Endothelial cell of umbilical vein (primary cell): ENCODE measurements around the gene CPNE1. TPM values are rescaled to one million over a fixed set of nuclear protein-coding genes. Genes with fewer than 3 reads are reported as not detected.

ENCODE experiments used
- BruUV-seq: library from RNA; stranded (reverse); fragments of 400-500 nt; replicated peaks from 2 replicates; lab custom pipeline; 2021; lab: Mats Ljungman, UMichigan
- CTCF ChIA-PET: fragments of 300-600, 350-600 bp; sonication (Branson Sonifier 250); formaldehyde crosslinking; loops from one replicate; lab custom pipeline; 2021; ENCODE audit warnings: antibody characterized with exemption, inconsistent platforms; lab: Charles Lee
- POLR2A ChIA-PET: fragments of 300-600, 350-600 bp; sonication (Branson Sonifier 250); formaldehyde crosslinking; loops from one replicate; lab custom pipeline; 2021; ENCODE audit warnings: antibody characterized with exemption, inconsistent platforms; lab: Charles Lee
- DNase-seq: peaks from one replicate; pipeline ENCODE4 v3.0.0-alpha.2; 2011; ENCODE audit warnings: low read depth, low spot score
- FAIRE-seq: peaks from 2 replicates; lab custom pipeline; 2011; peaks lifted over from hg19 to GRCh38; lab: Jason Lieb, UNC
- H2AFZ ChIP-seq: 2 replicates; pipeline ENCODE4 v1.6.0; 2012; ENCODE audit warnings: low read depth, low read length, control low read depth, inconsistent platforms
- H3K27ac ChIP-seq: 2 replicates; pipeline ENCODE4 v1.5.1; 2011; ENCODE audit warnings: low read depth, mild to moderate bottlenecking, control low read depth, low read length, moderate library complexity; ENCODE audit not compliant: insufficient read depth
- H3K27me3 ChIP-seq, 2 experiments: 2 replicates each; pipeline versions ENCODE4 v1.6.0 to v1.6.1; 2011; ENCODE audit warnings: low read length in 2 of 2, mixed read lengths in 1 of 2; ENCODE audit not compliant: control insufficient read depth in 2 of 2, insufficient read depth in 2 of 2
- H3K36me3 ChIP-seq, 2 experiments: 2 replicates in 1 of 2; 3 replicates in 1 of 2; pipeline ENCODE4 v1.5.1; 2011; ENCODE audit warnings: low read length in 2 of 2, mild to moderate bottlenecking in 1 of 2, moderate library complexity in 1 of 2; ENCODE audit not compliant: control insufficient read depth in 2 of 2, insufficient read depth in 2 of 2; ENCODE audit errors: extremely low read depth in 1 of 2
- H3K4me1 ChIP-seq: 3 replicates; pipeline ENCODE4 v1.5.1; 2011; ENCODE audit warnings: mild to moderate bottlenecking, low read length; ENCODE audit not compliant: control insufficient read depth, insufficient read depth; ENCODE audit errors: extremely low read depth
- H3K4me2 ChIP-seq: 2 replicates; pipeline ENCODE4 v1.6.1; 2011; ENCODE audit warnings: low read length, control low read depth, mixed read lengths; ENCODE audit not compliant: insufficient read depth
- H3K4me3 ChIP-seq, 3 experiments: fragments of 200-600 bp in 1 of 3; sonication (generic), shearing (Covaris generic) in 1 of 3; replicated peaks in 1 of 3; 2 replicates each; pipeline ENCODE4 v1.5.1; 2011 to 2016; ENCODE audit warnings: control low read depth in 3 of 3, low read length in 3 of 3, mild to moderate bottlenecking in 2 of 3, inconsistent platforms in 1 of 3, low read depth in 1 of 3, moderate library complexity in 1 of 3; ENCODE audit not compliant: insufficient read depth in 1 of 3
- H3K79me2 ChIP-seq: 2 replicates; pipeline ENCODE4 v1.6.0; 2012; ENCODE audit warnings: low read length, inconsistent platforms; ENCODE audit not compliant: control insufficient read depth, insufficient read depth
- H3K9ac ChIP-seq: replicated peaks from 2 replicates; pipeline ENCODE3; 2011; ENCODE audit warnings: low read length, control low read depth; ENCODE audit not compliant: insufficient read depth; ENCODE audit errors: extremely low read depth
- H3K9me1 ChIP-seq: replicated peaks from 3 replicates; pipeline ENCODE4 v1.6.0; 2011; ENCODE audit warnings: mild to moderate bottlenecking, low read length; ENCODE audit not compliant: control insufficient read depth, insufficient read depth; ENCODE audit errors: extremely low read depth
- H3K9me3 ChIP-seq: replicated peaks from 2 replicates; pipeline ENCODE4 v1.5.1; 2012; ENCODE audit warnings: low read length, inconsistent platforms; ENCODE audit not compliant: control insufficient read depth, insufficient read depth
- H4K20me1 ChIP-seq: replicated peaks from 2 replicates; pipeline ENCODE3; 2011; ENCODE audit warnings: mild to moderate bottlenecking, low read length; ENCODE audit not compliant: control insufficient read depth, insufficient read depth; ENCODE audit errors: extremely low read depth
- CTCF ChIP-seq, 2 donors: IDR thresholded peaks; 1 replicate in 1 of 2; 2 replicates in 1 of 2; pipeline ENCODE4 v1.5.1; 2011; ENCODE audit warnings: low read length in 2 of 2, mild to moderate bottlenecking in 2 of 2, moderate library complexity in 2 of 2, control low read depth in 1 of 2, inconsistent platforms in 1 of 2, low read depth in 1 of 2; ENCODE audit not compliant: insufficient read depth in 1 of 2; ENCODE audit errors: extremely low read depth in 1 of 2
- EZH2 ChIP-seq: IDR thresholded peaks from 2 replicates; pipeline ENCODE4 v1.6.1; 2012; ENCODE audit warnings: borderline replicate concordance, low read depth, mild to moderate bottlenecking, moderate library complexity, low read length, inconsistent platforms; ENCODE audit not compliant: severe bottlenecking
- FOS ChIP-seq: IDR thresholded peaks from 2 replicates; pipeline ENCODE4 v1.6.1; 2011; ENCODE audit warnings: mild to moderate bottlenecking, low read length, moderate library complexity, borderline replicate concordance; ENCODE audit not compliant: insufficient read depth
- GATA2 ChIP-seq: IDR thresholded peaks from 2 replicates; pipeline ENCODE4 v1.7.0; 2011; ENCODE audit warnings: low read depth, mild to moderate bottlenecking, moderate library complexity, mixed read lengths, low read length; ENCODE audit not compliant: insufficient read length, insufficient read depth
- JUN ChIP-seq: IDR thresholded peaks from 2 replicates; pipeline ENCODE4 v1.6.1; 2011; ENCODE audit warnings: borderline replicate concordance, low read depth; ENCODE audit not compliant: insufficient read length, insufficient read depth
- MAX ChIP-seq: IDR thresholded peaks from 2 replicates; pipeline ENCODE4 v1.6.1; 2011; ENCODE audit not compliant: insufficient read depth, insufficient read length
- MYC ChIP-seq: IDR thresholded peaks from one replicate; pipeline ENCODE4 v1.6.1; 2011; ENCODE audit warnings: mild to moderate bottlenecking, low read depth, low read length
- dilution Hi-C: fragments of 300-500 bp; cut with MboI; formaldehyde crosslinking; loops from one replicate; pipeline ENCODE4 v1.15.0; 2019; ENCODE audit warnings: low sequenced_read_pairs; ENCODE audit not compliant: extremely low pct_ligation_motif_present
- intact Hi-C: fragments of 100-400 bp; cut with micrococcal nuclease; formaldehyde crosslinking; loops from one replicate; pipeline ENCODE4 v1.10.0; 2022
- polyA plus RNA-seq, 4 experiments: library from polyadenylated mRNA; depleted of rRNA in 3 of 4; stranded (reverse) in 3 of 4; unstranded in 1 of 4; fragments of >200 nt; gene quantifications; 2 replicates each; pipeline versions ENCODE4 v1.2.1 to v1.2.3, GENCODE V29; 2011 to 2012; ENCODE audit warnings: missing spikeins in 1 of 4
- total RNA-seq: library from RNA; stranded (reverse); gene quantifications from 2 replicates; pipeline ENCODE4 v1.2.3, GENCODE V29; 2021

Gene CPNE1
- total and polyA plus RNA-seq, 2 donors (not counting 3 experiments of a cell fraction or from before 2014, with no cell fraction given) = 244 to 316 TPM

GRCh38 chr20:35669221-35669620, 4.5 kb upstream of the CPNE1 start:
- DNase-seq = no peak
- no peaks in the 10 kb centered on the region for H3K9me3 ChIP-seq
- BruUV-seq = no TSS peak
- no peaks in the 10 kb centered on the region for H3K27me3 ChIP-seq
- no peaks in the 10 kb centered on the region for H3K4me1 ChIP-seq
- H3K4me3 ChIP-seq = no peak overlapping the region
- no peak overlapping the region for H2AFZ ChIP-seq
- H3K79me2 ChIP-seq = peaks cover 3% of the 10 kb centered on the region
- H4K20me1 ChIP-seq = no peaks in the 10 kb centered on the region
- intact Hi-C loops (no loop called here), dilution Hi-C loops (no loop called here)
- H3K4me2 ChIP-seq = no peak overlapping the region
- no peaks in the 10 kb centered on the region for H3K9me1 ChIP-seq
- CTCF ChIA-PET = interaction anchor here (0.6 to 1.1 kb wide), 3 partner anchors 10 to 202 kb away, joined by 3 read pairs; no protein-coding TSS in a partner anchor
- H3K36me3 ChIP-seq = peaks cover 3 to 9% of the 10 kb centered on the region in 2 experiments
- no peak overlapping the region for H3K27ac ChIP-seq
- H3K9ac ChIP-seq = no peak overlapping the region
- TF ChIP-seq FOS = no peak
- no peak for TF ChIP-seq MYC
- no peak for TF ChIP-seq MAX
- TF ChIP-seq CTCF (IDR thresholded peaks at IDR 0.05; ENCODE audit: extremely low read depth in 1 of 2, insufficient read depth in 1 of 2, low read depth in 1 of 2, low read length in 2 of 2) = no peak
- no peak for TF ChIP-seq JUN
- no peak for FAIRE-seq
- POLR2A ChIA-PET = no interaction called here

- TF ChIP-seq EZH2 (no peak), GATA2 (no peak), MYC (no peak), CTCF (IDR thresholded peaks at IDR 0.05; ENCODE audit: extremely low read depth in 1 of 2, insufficient read depth in 1 of 2, low read depth in 1 of 2, low read length in 2 of 2) (no peak)
- Histone ChIP-seq H3K27me3 (no peaks in the 10 kb centered on the region), H3K4me2 (no peak overlapping the region), H3K4me1 (peaks cover 18% of the 10 kb centered on the region), H3K9me1 (no peaks in the 10 kb centered on the region), H3K79me2 (peaks cover 36% of the 10 kb centered on the region), H3K4me3 (no peak overlapping the region), H3K9me3 (no peaks in the 10 kb centered on the region), H2AFZ (no peak overlapping the region), H3K9ac (no peak overlapping the region), H3K27ac (no peak overlapping the region), H3K36me3 (peaks cover 0 to 5% of the 10 kb centered on the region in 2 experiments), H4K20me1 (peaks cover 7% of the 10 kb centered on the region)
- no peak for FAIRE-seq
- intact Hi-C loops = loop anchor here (2.0 kb wide), 1 partner anchor 33 kb away; the partner anchor contains the start of genes NFS1 and ROMO1
- BruUV-seq = no TSS peak
- ChIA-PET CTCF (interaction anchor here (1.0 to 1.6 kb wide), 2 partner anchors 8 to 47 kb away, joined by 4 read pairs; no protein-coding TSS in a partner anchor), POLR2A (interaction anchor here (0.7 kb wide), 1 partner anchor 74 kb away, joined by 5 read pairs; no protein-coding TSS in a partner anchor)
- DNase-seq = no peak
- dilution Hi-C loops = no loop called here
Measured at GRCh38 chr20:35665949-35666288, 1.2 kb upstream of the CPNE1 start.
